ENCODE measurements around the gene CCDC85B.
A peak's percentile ranks its signal among the peaks of the same experiment; 100 is the strongest.

The CCDC85B gene

GRCh38 chr11:65862191-65862735 is 28.2 kb upstream of the CCDC85B start:
- H3K4me3 ChIP-seq (replicated peaks; ENCODE audit: low read depth, low read length): peak overlapping the region; percentile 80; the same call in 1 of the 2 replicates
- TF ChIP-seq, protein P1, sequence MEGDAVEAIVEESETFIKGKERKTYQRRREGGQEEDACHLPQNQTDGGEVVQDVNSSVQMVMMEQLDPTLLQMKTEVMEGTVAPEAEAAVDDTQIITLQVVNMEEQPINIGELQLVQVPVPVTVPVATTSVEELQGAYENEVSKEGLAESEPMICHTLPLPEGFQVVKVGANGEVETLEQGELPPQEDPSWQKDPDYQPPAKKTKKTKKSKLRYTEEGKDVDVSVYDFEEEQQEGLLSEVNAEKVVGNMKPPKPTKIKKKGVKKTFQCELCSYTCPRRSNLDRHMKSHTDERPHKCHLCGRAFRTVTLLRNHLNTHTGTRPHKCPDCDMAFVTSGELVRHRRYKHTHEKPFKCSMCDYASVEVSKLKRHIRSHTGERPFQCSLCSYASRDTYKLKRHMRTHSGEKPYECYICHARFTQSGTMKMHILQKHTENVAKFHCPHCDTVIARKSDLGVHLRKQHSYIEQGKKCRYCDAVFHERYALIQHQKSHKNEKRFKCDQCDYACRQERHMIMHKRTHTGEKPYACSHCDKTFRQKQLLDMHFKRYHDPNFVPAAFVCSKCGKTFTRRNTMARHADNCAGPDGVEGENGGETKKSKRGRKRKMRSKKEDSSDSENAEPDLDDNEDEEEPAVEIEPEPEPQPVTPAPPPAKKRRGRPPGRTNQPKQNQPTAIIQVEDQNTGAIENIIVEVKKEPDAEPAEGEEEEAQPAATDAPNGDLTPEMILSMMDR (IDR thresholded peaks at IDR 0.05; ENCODE audit: low read depth, low read length, missing control alignments): no peak
- no peak for DNase-seq (ENCODE audit: extremely low read depth, low read depth)

DNA sequence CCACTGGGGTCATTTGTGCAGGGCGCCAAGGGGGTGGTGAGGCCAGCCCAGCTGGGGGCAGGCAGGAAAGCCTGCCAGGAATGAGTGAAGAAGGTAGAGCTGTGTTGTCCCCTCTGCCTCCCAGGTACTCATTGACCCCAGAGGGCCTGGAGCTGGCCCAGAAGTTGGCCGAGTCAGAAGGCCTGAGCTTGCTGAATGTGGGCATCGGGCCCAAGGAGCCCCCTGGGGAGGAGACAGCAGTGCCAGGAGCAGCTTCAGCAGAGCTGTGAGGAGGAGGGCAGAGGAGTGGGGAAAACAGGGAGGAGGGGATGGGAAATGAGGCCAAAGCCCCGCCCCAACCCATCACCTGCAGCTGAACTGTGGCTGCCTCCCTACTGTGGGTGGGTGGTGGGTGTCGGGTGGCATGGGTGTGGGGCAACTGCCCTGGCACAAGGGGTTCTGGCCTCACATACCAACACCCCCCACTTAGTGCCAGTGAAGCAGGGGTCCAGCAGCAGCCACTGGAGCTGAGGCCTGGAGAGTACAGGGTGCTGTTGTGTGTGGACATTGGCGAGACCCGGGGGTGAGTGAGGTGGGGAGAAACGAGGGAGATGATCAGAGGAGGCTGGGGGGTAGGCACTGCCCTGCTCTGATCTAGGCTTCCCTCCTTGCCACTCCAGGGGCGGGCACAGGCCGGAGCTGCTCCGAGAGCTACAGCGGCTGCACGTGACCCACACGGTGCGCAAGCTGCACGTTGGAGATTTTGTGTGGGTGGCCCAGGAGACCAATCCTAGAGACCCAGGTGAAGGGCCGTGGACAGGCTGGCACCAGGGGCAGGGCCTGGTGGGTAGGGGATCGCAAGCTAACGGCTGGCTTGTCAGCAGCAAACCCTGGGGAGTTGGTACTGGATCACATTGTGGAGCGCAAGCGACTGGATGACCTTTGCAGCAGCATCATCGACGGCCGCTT is 27.3 kb upstream of the CCDC85B start:
- no peak overlapping the region for H3K4me3 ChIP-seq (replicated peaks; ENCODE audit: low read depth, low read length)
- no peak for DNase-seq (ENCODE audit: extremely low read depth, low read depth)
- TF ChIP-seq, protein P1 (IDR thresholded peaks at IDR 0.05; ENCODE audit: low read depth, low read length, missing control alignments): no peak

GRCh38 chr11:65863889-65864705 is 26.4 kb upstream of the CCDC85B start:
- DNase-seq (ENCODE audit: extremely low read depth, low read depth): no peak
- H3K4me3 ChIP-seq (replicated peaks; ENCODE audit: low read depth, low read length): no peak overlapping the region
- TF ChIP-seq, protein P1 (IDR thresholded peaks at IDR 0.05; ENCODE audit: low read depth, low read length, missing control alignments): no peak

DNA sequence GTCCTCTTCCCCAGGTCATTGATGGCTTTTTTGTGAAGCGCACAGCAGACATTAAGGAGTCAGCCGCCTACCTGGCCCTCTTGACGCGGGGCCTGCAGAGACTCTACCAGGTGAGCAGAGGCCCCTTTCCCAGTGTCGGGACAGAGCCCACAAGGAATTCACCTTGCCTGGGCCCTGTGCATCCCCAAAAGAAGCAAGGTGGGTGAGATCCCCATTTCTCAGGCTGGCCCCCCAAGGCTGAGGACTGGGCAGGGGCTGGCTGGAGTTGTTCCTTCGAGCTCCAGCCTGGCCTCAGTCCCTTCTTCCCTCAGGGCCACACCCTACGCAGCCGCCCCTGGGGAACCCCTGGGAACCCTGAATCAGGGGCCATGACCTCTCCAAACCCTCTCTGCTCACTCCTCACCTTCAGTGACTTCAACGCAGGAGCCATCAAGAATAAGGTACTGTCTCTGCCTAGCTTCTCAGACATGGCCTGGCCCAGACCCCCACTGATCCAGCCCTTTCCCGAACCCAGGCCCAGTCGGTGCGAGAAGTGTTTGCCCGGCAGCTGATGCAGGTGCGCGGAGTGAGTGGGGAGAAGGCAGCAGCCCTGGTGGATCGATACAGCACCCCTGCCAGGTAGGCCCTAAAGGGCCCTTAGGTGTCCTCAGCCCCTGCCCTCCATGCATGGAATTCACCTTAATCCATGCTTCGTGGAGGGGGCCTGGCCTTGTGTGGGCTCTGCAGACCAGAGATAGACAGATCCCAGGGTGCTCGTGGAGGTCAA is 25.6 kb upstream of the CCDC85B start:
- DNase-seq (ENCODE audit: extremely low read depth, low read depth): no peak
- TF ChIP-seq, protein P1 (IDR thresholded peaks at IDR 0.05; ENCODE audit: low read depth, low read length, missing control alignments): no peak
- no peak overlapping the region for H3K4me3 ChIP-seq (replicated peaks; ENCODE audit: low read depth, low read length)

GRCh38 chr11:65865550-65866172 is 24.8 kb upstream of the CCDC85B start:
- no peak overlapping the region for H3K4me3 ChIP-seq (replicated peaks; ENCODE audit: low read depth, low read length)
- no peak for DNase-seq (ENCODE audit: extremely low read depth, low read depth)
- TF ChIP-seq, protein P1 (IDR thresholded peaks at IDR 0.05; ENCODE audit: low read depth, low read length, missing control alignments): no peak

Data from HFF-Myc (cell line).